Suprapubic skin (tissue), 4 donors: Measurements from ENCODE around the gene PTGER2. TPM values are rescaled to one million over a fixed set of nuclear protein-coding genes. Genes with fewer than 3 reads are reported as not detected.

Experiments used
- DNase-seq, 2 donors: peaks; one replicate each; pipeline ENCODE4 v3.0.0-alpha.2; 2019; ENCODE audit warnings: low spot score in 2 of 2
- H3K27ac ChIP-seq: fragments of 200-600 bp; sonication (generic); one replicate; pipeline ENCODE4 v1.5.1; 2019
- H3K27me3 ChIP-seq: fragments of 200-600 bp; sonication (generic); one replicate; pipeline ENCODE4 v1.5.1; 2019
- H3K36me3 ChIP-seq: fragments of 200-600 bp; sonication (generic); one replicate; pipeline ENCODE4 v1.5.1; 2019
- H3K4me1 ChIP-seq: fragments of 200-600 bp; sonication (generic); one replicate; pipeline ENCODE4 v1.5.1; 2019
- H3K4me3 ChIP-seq: fragments of 200-600 bp; sonication (generic); one replicate; pipeline ENCODE4 v1.5.1; 2019; ENCODE audit warnings: mild to moderate bottlenecking
- H3K9me3 ChIP-seq: fragments of 200-600 bp; sonication (generic); one replicate; pipeline ENCODE4 v1.5.1; 2019
- EP300 ChIP-seq: sonication (generic); formaldehyde crosslinking; IDR thresholded peaks from one replicate; pipeline ENCODE4 v1.6.1; 2017; ENCODE audit warnings: antibody characterized with exemption
- POLR2A ChIP-seq, 2 donors: fragments of 450-650 bp; IDR thresholded peaks; one replicate each; pipeline ENCODE4 v1.6.1; 2017; ENCODE audit warnings: antibody characterized with exemption in 2 of 2, mild to moderate bottlenecking in 2 of 2, moderate library complexity in 2 of 2
- POLR2AphosphoS5 ChIP-seq, 3 donors: sonication (generic); formaldehyde crosslinking; IDR thresholded peaks; one replicate each; pipeline ENCODE4 v1.6.1; 2017; ENCODE audit warnings: antibody characterized with exemption in 3 of 3
- WGBS: methylation state at CpG from one replicate; pipeline ENCODE4 v1.1.5; 2018; 5-methylcytosine and 5-hydroxymethylcytosine counted together
- total RNA-seq, 4 donors: library from RNA; depleted of rRNA; stranded (reverse); fragments of >200 nt; gene quantifications; one replicate each; pipeline ENCODE4 v1.1.0, GENCODE V29; 2016
- TF ChIP-seq, protein P1 (sequence below), 2 donors: fragments of 200-600 bp in 1 of 2; fragments of 450-650 bp in 1 of 2; sonication (generic) in 1 of 2; IDR thresholded peaks; one replicate each; pipeline ENCODE4 v1.5.1; 2016 to 2019; ENCODE audit warnings: antibody characterized with exemption in 2 of 2, mild to moderate bottlenecking in 1 of 2, moderate library complexity in 1 of 2

PTGER2 gene
- total RNA-seq, 4 donors from 2014 or later = 0.49 to 1.0 (median 0.68) TPM

GRCh38 chr14:52312931-52313355 lies 1.2 kb upstream of the PTGER2 start:
- TF ChIP-seq POLR2AphosphoS5 (IDR thresholded peaks at IDR 0.05) (no peak), EP300 (no peak), POLR2A (IDR thresholded peaks at IDR 0.05) (no peak)
- TF ChIP-seq, protein P1, sequence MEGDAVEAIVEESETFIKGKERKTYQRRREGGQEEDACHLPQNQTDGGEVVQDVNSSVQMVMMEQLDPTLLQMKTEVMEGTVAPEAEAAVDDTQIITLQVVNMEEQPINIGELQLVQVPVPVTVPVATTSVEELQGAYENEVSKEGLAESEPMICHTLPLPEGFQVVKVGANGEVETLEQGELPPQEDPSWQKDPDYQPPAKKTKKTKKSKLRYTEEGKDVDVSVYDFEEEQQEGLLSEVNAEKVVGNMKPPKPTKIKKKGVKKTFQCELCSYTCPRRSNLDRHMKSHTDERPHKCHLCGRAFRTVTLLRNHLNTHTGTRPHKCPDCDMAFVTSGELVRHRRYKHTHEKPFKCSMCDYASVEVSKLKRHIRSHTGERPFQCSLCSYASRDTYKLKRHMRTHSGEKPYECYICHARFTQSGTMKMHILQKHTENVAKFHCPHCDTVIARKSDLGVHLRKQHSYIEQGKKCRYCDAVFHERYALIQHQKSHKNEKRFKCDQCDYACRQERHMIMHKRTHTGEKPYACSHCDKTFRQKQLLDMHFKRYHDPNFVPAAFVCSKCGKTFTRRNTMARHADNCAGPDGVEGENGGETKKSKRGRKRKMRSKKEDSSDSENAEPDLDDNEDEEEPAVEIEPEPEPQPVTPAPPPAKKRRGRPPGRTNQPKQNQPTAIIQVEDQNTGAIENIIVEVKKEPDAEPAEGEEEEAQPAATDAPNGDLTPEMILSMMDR (IDR thresholded peaks at IDR 0.05) = no peak
- Histone ChIP-seq H3K27me3 (peaks cover 22% of the 10 kb centered on the region), H3K36me3 (no peaks in the 10 kb centered on the region), H3K4me3 (peak overlapping the region; percentile 53), H3K4me1 (peaks cover 29% of the 10 kb centered on the region), H3K9me3 (no peaks in the 10 kb centered on the region), H3K27ac (peak overlapping the region; percentile 42)
- no peak for DNase-seq
- WGBS = 21% methylated on average over 5 of the region's 5 CpGs

DNA sequence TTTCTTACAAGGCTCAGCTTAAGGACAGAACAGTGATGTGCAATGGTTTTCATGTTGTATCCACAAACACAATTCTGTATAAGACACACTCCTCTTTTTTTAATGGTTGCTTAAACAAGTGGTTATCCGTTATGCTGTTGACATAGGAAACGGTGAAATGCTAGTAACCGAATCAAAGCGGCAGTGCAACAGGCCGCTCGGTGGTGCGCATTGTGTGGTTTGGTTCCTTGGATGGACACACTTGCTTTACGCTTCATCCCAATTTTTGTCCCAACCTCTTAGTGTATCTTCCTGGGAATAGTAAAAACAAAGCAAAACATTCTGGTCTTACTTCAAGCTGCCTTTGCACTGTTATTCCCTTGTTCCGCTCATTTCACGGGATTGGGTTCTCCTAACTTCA lies 650 bp upstream of the PTGER2 start:
- WGBS = 35% methylated on average over 10 of the region's 10 CpGs
- peaks cover 22% of the 10 kb centered on the region for H3K27me3 ChIP-seq

DNA sequence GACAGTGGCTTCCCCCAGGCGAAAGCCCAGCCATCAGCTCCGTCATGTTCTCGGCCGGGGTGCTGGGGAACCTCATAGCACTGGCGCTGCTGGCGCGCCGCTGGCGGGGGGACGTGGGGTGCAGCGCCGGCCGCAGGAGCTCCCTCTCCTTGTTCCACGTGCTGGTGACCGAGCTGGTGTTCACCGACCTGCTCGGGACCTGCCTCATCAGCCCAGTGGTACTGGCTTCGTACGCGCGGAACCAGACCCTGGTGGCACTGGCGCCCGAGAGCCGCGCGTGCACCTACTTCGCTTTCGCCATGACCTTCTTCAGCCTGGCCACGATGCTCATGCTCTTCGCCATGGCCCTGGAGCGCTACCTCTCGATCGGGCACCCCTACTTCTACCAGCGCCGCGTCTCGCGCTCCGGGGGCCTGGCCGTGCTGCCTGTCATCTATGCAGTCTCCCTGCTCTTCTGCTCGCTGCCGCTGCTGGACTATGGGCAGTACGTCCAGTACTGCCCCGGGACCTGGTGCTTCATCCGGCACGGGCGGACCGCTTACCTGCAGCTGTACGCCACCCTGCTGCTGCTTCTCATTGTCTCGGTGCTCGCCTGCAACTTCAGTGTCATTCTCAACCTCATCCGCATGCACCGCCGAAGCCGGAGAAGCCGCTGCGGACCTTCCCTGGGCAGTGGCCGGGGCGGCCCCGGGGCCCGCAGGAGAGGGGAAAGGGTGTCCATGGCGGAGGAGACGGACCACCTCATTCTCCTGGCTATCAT lies 663 bp downstream of the PTGER2 start:
- no peaks in the 10 kb centered on the region for H3K36me3 ChIP-seq
- peak overlapping the region; percentile 53 for H3K4me3 ChIP-seq
- TF ChIP-seq EP300 (no peak), POLR2AphosphoS5 (IDR thresholded peaks at IDR 0.05) (no peak)
- peak overlapping the region; percentile 42 for H3K27ac ChIP-seq
- WGBS = 5% methylated on average over 38 of the region's 63 CpGs
- DNase-seq = peak; percentile 70 to 83
- peaks cover 22% of the 10 kb centered on the region for H3K27me3 ChIP-seq
- H3K9me3 ChIP-seq = no peaks in the 10 kb centered on the region
- H3K4me1 ChIP-seq = peaks cover 29% of the 10 kb centered on the region

More for the DNA sequence above, 650 bp upstream of the PTGER2 start:
- TF ChIP-seq EP300 = no peak
- Histone ChIP-seq H3K9me3 (no peaks in the 10 kb centered on the region), H3K4me3 (peak overlapping the region; percentile 53), H3K36me3 (no peaks in the 10 kb centered on the region), H3K4me1 (peaks cover 29% of the 10 kb centered on the region), H3K27ac (peak overlapping the region; percentile 42)
- no peak for DNase-seq

- no peaks in the 10 kb centered on the region for H3K36me3 ChIP-seq
- peak overlapping the region; percentile 42 for H3K27ac ChIP-seq
- no peaks in the 10 kb centered on the region for H3K9me3 ChIP-seq
- H3K27me3 ChIP-seq = peaks cover 22% of the 10 kb centered on the region
- peaks cover 29% of the 10 kb centered on the region for H3K4me1 ChIP-seq
- TF ChIP-seq EP300 = no peak
- no peak for TF ChIP-seq POLR2AphosphoS5 (IDR thresholded peaks at IDR 0.05)
- no peak for TF ChIP-seq POLR2A (IDR thresholded peaks at IDR 0.05)
- TF ChIP-seq, protein P1 (IDR thresholded peaks at IDR 0.05) = no peak
- H3K4me3 ChIP-seq = peak overlapping the region; percentile 53
- DNase-seq = no peak
- WGBS = 21% methylated on average over 11 of the region's 11 CpGs
Measured at GRCh38 chr14:52315355-52315718, 1.2 kb downstream of the PTGER2 start.

- H3K4me3 ChIP-seq = no peak overlapping the region
- DNase-seq = no peak
- 67% methylated on average over 2 of the region's 2 CpGs for WGBS
- no peaks in the 10 kb centered on the region for H3K36me3 ChIP-seq
- peaks cover 22% of the 10 kb centered on the region for H3K27me3 ChIP-seq
- H3K9me3 ChIP-seq = peaks cover 5% of the 10 kb centered on the region
- no peak for TF ChIP-seq POLR2AphosphoS5 (IDR thresholded peaks at IDR 0.05)
- H3K4me1 ChIP-seq = peaks cover 20% of the 10 kb centered on the region
- no peak overlapping the region for H3K27ac ChIP-seq
Measured at GRCh38 chr14:52318062-52318461, 4.0 kb downstream of the PTGER2 start.

DNA sequence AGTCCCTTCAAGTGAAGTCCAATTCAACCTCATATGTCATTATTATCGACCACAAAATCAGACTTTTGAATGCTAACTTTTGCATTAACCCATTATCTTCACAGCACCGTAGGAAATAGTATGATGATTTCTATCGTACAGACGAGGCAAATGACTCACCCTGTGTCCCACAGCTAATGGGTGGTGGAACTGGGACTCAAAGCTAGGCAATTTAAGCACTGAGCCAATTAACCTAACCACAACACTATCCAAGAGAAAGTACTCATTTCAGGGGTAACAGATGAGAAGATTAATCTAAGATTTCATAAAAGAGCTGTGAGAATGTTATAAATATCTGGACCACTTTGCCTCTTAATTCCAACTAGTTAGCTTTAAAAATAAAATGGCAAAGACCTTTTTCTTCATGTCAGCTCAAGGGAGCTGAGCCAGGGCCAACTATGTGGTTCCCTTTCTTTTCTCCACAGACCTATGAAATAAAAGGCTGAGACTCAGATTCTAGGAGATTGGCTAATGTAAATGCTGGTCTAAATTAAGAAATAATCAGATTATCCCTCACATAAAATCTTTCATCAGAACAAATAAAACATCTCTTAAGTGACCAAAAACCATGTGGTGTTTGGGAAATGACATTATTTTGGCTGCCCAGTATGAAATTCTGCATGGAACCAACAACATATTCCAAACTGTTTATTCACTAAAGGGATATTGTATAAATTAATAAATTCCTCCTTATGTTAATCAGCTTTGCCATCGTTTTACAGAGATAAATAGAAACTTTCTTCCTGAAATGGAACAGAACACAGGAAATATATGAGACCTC lies 4.9 kb downstream of the PTGER2 start:
- Histone ChIP-seq H3K36me3 (no peaks in the 10 kb centered on the region), H3K27ac (no peak overlapping the region), H3K4me3 (no peak overlapping the region), H3K4me1 (peaks cover 10% of the 10 kb centered on the region), H3K9me3 (peaks cover 5% of the 10 kb centered on the region), H3K27me3 (peaks cover 17% of the 10 kb centered on the region)
- no peak for TF ChIP-seq POLR2AphosphoS5 (IDR thresholded peaks at IDR 0.05)
- TF ChIP-seq EP300 = no peak
- TF ChIP-seq POLR2A (IDR thresholded peaks at IDR 0.05) = no peak
- TF ChIP-seq, protein P1 (IDR thresholded peaks at IDR 0.05) = no peak
- DNase-seq = no peak
- 63% methylated on average over 5 of the region's 5 CpGs for WGBS
